Activated CD8-positive, alpha-beta T cell treated with anti-CD3 and anti-CD28 coated beads, Interleukin-2, amount 10 ng/mL, durations not matched to agents 7 days and 5 days (primary cell): ENCODE results near the gene ZBTB7C. TPM values are rescaled to one million over a fixed set of nuclear protein-coding genes. Genes with fewer than 3 reads are reported as not detected.

Source experiments
- ATAC-seq: fragments of 150-1000 bp; cut with Tn5 transposase; one replicate; pipeline ENCODE4 v1.10.0; 2021; ENCODE audit warnings: moderate library complexity
- CTCF ChIA-PET: fragments of 350-600 bp; sonication (Branson Sonifier 250); formaldehyde crosslinking; loops from one replicate; lab custom pipeline; 2021; ENCODE audit warnings: antibody characterized with exemption; lab: Charles Lee
- POLR2A ChIA-PET: fragments of 350-600 bp; sonication (Branson Sonifier 250); formaldehyde crosslinking; loops from one replicate; lab custom pipeline; 2021; ENCODE audit warnings: antibody characterized with exemption; lab: Charles Lee
- DNase-seq: peaks from one replicate; pipeline ENCODE4 v3.0.0-alpha.2; 2020
- H3K27ac Mint-ChIP-seq: one replicate; pipeline ENCODE4 v1.8.0; 2021; ENCODE audit warnings: mild to moderate bottlenecking, mixed read lengths
- H3K27me3 Mint-ChIP-seq: one replicate; pipeline ENCODE4 v1.8.0; 2021; ENCODE audit warnings: low read depth, mixed read lengths
- H3K36me3 Mint-ChIP-seq: one replicate; pipeline ENCODE4 v1.8.0; 2021; ENCODE audit warnings: low read depth, mixed read lengths
- H3K4me1 Mint-ChIP-seq: one replicate; pipeline ENCODE4 v1.8.0; 2021; ENCODE audit warnings: low read depth, mixed read lengths
- H3K4me3 Mint-ChIP-seq: one replicate; pipeline ENCODE4 v1.8.0; 2021; ENCODE audit warnings: mild to moderate bottlenecking, mixed read lengths
- H3K9me3 Mint-ChIP-seq: one replicate; pipeline ENCODE4 v1.8.0; 2022; ENCODE audit warnings: mixed read lengths; ENCODE audit not compliant: insufficient read depth
- total RNA-seq, 2 experiments: library from RNA; stranded (reverse); gene quantifications; one replicate each; pipeline ENCODE4 v1.2.3, GENCODE V29; 2021

ZBTB7C gene
- total RNA-seq, 2 experiments from 2014 or later, result not detected

- H3K9me3 Mint-ChIP-seq, result no peaks in the 10 kb centered on the region
- POLR2A ChIA-PET, result no interaction called here
- no peaks in the 10 kb centered on the region for H3K36me3 Mint-ChIP-seq
- DNase-seq (no peak), ATAC-seq (no peak)
- CTCF ChIA-PET, result no interaction called here
- peaks cover 13% of the 10 kb centered on the region for H3K27me3 Mint-ChIP-seq
- H3K4me3 Mint-ChIP-seq, result no peak overlapping the region
- no peaks in the 10 kb centered on the region for H3K4me1 Mint-ChIP-seq
- no peak overlapping the region for H3K27ac Mint-ChIP-seq
Measured at GRCh38 chr18:47985866-47986265, 423.3 kb downstream of the ZBTB7C start.

- ATAC-seq, result no peak
- DNase-seq, result no peak
- no peak overlapping the region for H3K4me3 Mint-ChIP-seq
- H3K9me3 Mint-ChIP-seq, result no peaks in the 10 kb centered on the region
- ChIA-PET POLR2A (no interaction called here), CTCF (no interaction called here)
- H3K27me3 Mint-ChIP-seq, result peaks cover 13% of the 10 kb centered on the region
- no peaks in the 10 kb centered on the region for H3K4me1 Mint-ChIP-seq
- H3K36me3 Mint-ChIP-seq, result no peaks in the 10 kb centered on the region
- no peak overlapping the region for H3K27ac Mint-ChIP-seq
Measured at GRCh38 chr18:47984991-47985390, 424.2 kb downstream of the ZBTB7C start.

- no peak overlapping the region for H3K4me3 Mint-ChIP-seq
- CTCF ChIA-PET, result interaction anchor here (0.8 to 1.2 kb wide), 3 partner anchors 12 to 179 kb away, joined by 3 to 5 read pairs (median 3); no protein-coding TSS in a partner anchor
- ATAC-seq, result no peak
Measured at GRCh38 chr18:47983946-47984345, 425.2 kb downstream of the ZBTB7C start.

GRCh38 chr18:47983055-47983454 is 426.1 kb downstream of the ZBTB7C start:
- Mint-ChIP-seq H3K9me3 (no peaks in the 10 kb centered on the region), H3K27ac (no peak overlapping the region), H3K36me3 (no peaks in the 10 kb centered on the region), H3K4me3 (no peak overlapping the region), H3K27me3 (peaks cover 8% of the 10 kb centered on the region), H3K4me1 (no peaks in the 10 kb centered on the region)
- ATAC-seq (no peak), DNase-seq (no peak)
- POLR2A ChIA-PET, result no interaction called here
- CTCF ChIA-PET, result interaction anchor here (1.1 to 1.2 kb wide), 2 partner anchors 13 to 178 kb away, joined by 3 to 5 read pairs; no protein-coding TSS in a partner anchor

More at GRCh38 chr18:47983946-47984345, 425.2 kb downstream of the ZBTB7C start:
- peaks cover 8% of the 10 kb centered on the region for H3K27me3 Mint-ChIP-seq
- H3K4me1 Mint-ChIP-seq, result no peaks in the 10 kb centered on the region
- H3K27ac Mint-ChIP-seq, result no peak overlapping the region
- POLR2A ChIA-PET, result interaction anchor here (0.6 kb wide), 1 partner anchor 238 kb away, joined by 3 read pairs; no protein-coding TSS in a partner anchor
- H3K9me3 Mint-ChIP-seq, result no peaks in the 10 kb centered on the region
- H3K36me3 Mint-ChIP-seq, result no peaks in the 10 kb centered on the region
- no peak for DNase-seq

GRCh38 chr18:47981830-47982229 is 427.4 kb downstream of the ZBTB7C start:
- DNase-seq (no peak), ATAC-seq (no peak)
- H3K4me1 Mint-ChIP-seq, result no peaks in the 10 kb centered on the region
- no peak overlapping the region for H3K27ac Mint-ChIP-seq
- no peaks in the 10 kb centered on the region for H3K9me3 Mint-ChIP-seq
- no peak overlapping the region for H3K4me3 Mint-ChIP-seq
- ChIA-PET CTCF (no interaction called here), POLR2A (no interaction called here)
- H3K36me3 Mint-ChIP-seq, result no peaks in the 10 kb centered on the region
- H3K27me3 Mint-ChIP-seq, result peaks cover 5% of the 10 kb centered on the region

GRCh38 chr18:47981320-47981719 is 427.9 kb downstream of the ZBTB7C start:
- H3K4me3 Mint-ChIP-seq, result no peak overlapping the region
- no peaks in the 10 kb centered on the region for H3K36me3 Mint-ChIP-seq
- ATAC-seq (no peak), DNase-seq (no peak)
- peaks cover 3% of the 10 kb centered on the region for H3K27me3 Mint-ChIP-seq
- CTCF ChIA-PET, result no interaction called here
- H3K9me3 Mint-ChIP-seq, result no peaks in the 10 kb centered on the region
- H3K27ac Mint-ChIP-seq, result no peak overlapping the region
- H3K4me1 Mint-ChIP-seq, result no peaks in the 10 kb centered on the region
- POLR2A ChIA-PET, result no interaction called here

GRCh38 chr18:47979611-47980200 is 429.5 kb downstream of the ZBTB7C start:
- Mint-ChIP-seq H3K4me1 (no peaks in the 10 kb centered on the region), H3K4me3 (no peak overlapping the region), H3K27me3 (peaks cover 8% of the 10 kb centered on the region), H3K9me3 (no peaks in the 10 kb centered on the region), H3K27ac (no peak overlapping the region), H3K36me3 (no peaks in the 10 kb centered on the region)
- ATAC-seq (no peak), DNase-seq (no peak)
- ChIA-PET CTCF (no interaction called here), POLR2A (no interaction called here)

- H3K36me3 Mint-ChIP-seq, result no peaks in the 10 kb centered on the region
- ATAC-seq (no peak), DNase-seq (no peak)
- no peaks in the 10 kb centered on the region for H3K9me3 Mint-ChIP-seq
- ChIA-PET POLR2A (no interaction called here), CTCF (no interaction called here)
- no peaks in the 10 kb centered on the region for H3K4me1 Mint-ChIP-seq
- H3K27ac Mint-ChIP-seq, result no peak overlapping the region
- no peak overlapping the region for H3K4me3 Mint-ChIP-seq
- peaks cover 12% of the 10 kb centered on the region for H3K27me3 Mint-ChIP-seq
Measured at GRCh38 chr18:47978603-47979002, 430.6 kb downstream of the ZBTB7C start.

- Mint-ChIP-seq H3K9me3 (no peaks in the 10 kb centered on the region), H3K27ac (no peak overlapping the region), H3K36me3 (no peaks in the 10 kb centered on the region), H3K4me3 (no peak overlapping the region), H3K27me3 (peaks cover 15% of the 10 kb centered on the region), H3K4me1 (no peaks in the 10 kb centered on the region)
- no peak for ATAC-seq
- CTCF ChIA-PET, result no interaction called here
- POLR2A ChIA-PET, result no interaction called here
- DNase-seq, result no peak
Measured at GRCh38 chr18:47978141-47978540, 431.0 kb downstream of the ZBTB7C start.

Other genes starting within 250 kb of the ZBTB7C start
- gene CTIF, start 129.6 kb upstream of the ZBTB7C start, total RNA-seq, result 1 to 10 TPM; 1.3 to 2.1 TPM